ENCODE measurements around the gene SH3BGRL.
A peak's percentile ranks its signal among the peaks of the same experiment; 100 is the strongest.

SH3BGRL gene

GRCh38 chrX:81238166-81238565, 36.3 kb downstream of the SH3BGRL start:
- Mint-ChIP-seq H3K27me3 (no peaks in the 10 kb centered on the region), H3K4me1 (no peaks in the 10 kb centered on the region), H3K27ac (no peak overlapping the region), H3K9me3 (peaks cover 3 to 8% of the 10 kb centered on the region in 2 donors), H3K4me3 (no peak overlapping the region)
- DNase-seq (no peak), ATAC-seq (no peak)

- Mint-ChIP-seq H3K4me1 (no peaks in the 10 kb centered on the region), H3K4me3 (no peak overlapping the region), H3K9me3 (peaks cover 3 to 8% of the 10 kb centered on the region in 2 donors), H3K27me3 (no peaks in the 10 kb centered on the region), H3K27ac (no peak overlapping the region)
- DNase-seq (no peak), ATAC-seq (no peak)
These were observed 38.9 kb downstream of the SH3BGRL start for GRCh38 chrX:81240701-81241331.

- Mint-ChIP-seq H3K27ac (no peak overlapping the region), H3K9me3 (peaks cover 2 to 8% of the 10 kb centered on the region in 2 donors), H3K4me1 (no peaks in the 10 kb centered on the region), H3K4me3 (no peak overlapping the region), H3K27me3 (no peaks in the 10 kb centered on the region)
- ATAC-seq, result no peak
- no peak for DNase-seq
These were observed 39.9 kb downstream of the SH3BGRL start for GRCh38 chrX:81241753-81242152.

GRCh38 chrX:81255876-81256275, 54.0 kb downstream of the SH3BGRL start:
- Mint-ChIP-seq H3K27me3 (no peaks in the 10 kb centered on the region), H3K4me3 (no peak overlapping the region), H3K27ac (no peak overlapping the region), H3K4me1 (peaks cover 7% of the 10 kb centered on the region), H3K9me3 (no peaks in the 10 kb centered on the region)
- ATAC-seq, result no peak
- DNase-seq, result no peak

- no peak for DNase-seq
- Mint-ChIP-seq H3K4me1 (peaks cover 7% of the 10 kb centered on the region), H3K27ac (no peak overlapping the region), H3K27me3 (no peaks in the 10 kb centered on the region), H3K9me3 (no peaks in the 10 kb centered on the region), H3K4me3 (no peak overlapping the region)
- ATAC-seq, result no peak
These were observed 55.9 kb downstream of the SH3BGRL start for GRCh38 chrX:81257817-81258216.

- Mint-ChIP-seq H3K9me3 (no peaks in the 10 kb centered on the region), H3K4me3 (no peak overlapping the region), H3K27ac (peak overlapping the region in 1 of 2 donors; percentile 40), H3K27me3 (no peaks in the 10 kb centered on the region), H3K4me1 (peaks cover 7% of the 10 kb centered on the region)
- no peak for ATAC-seq
- no peak for DNase-seq
These were observed 57.3 kb downstream of the SH3BGRL start for GRCh38 chrX:81259020-81259713.

GRCh38 chrX:81259714-81260395, 58.0 kb downstream of the SH3BGRL start:
- DNase-seq (no peak), ATAC-seq (no peak)
- Mint-ChIP-seq H3K4me3 (no peak overlapping the region), H3K27me3 (no peaks in the 10 kb centered on the region), H3K27ac (no peak overlapping the region), H3K9me3 (no peaks in the 10 kb centered on the region), H3K4me1 (peaks cover 7% of the 10 kb centered on the region)

- Mint-ChIP-seq H3K27ac (no peak overlapping the region), H3K27me3 (no peaks in the 10 kb centered on the region), H3K4me3 (no peak overlapping the region), H3K9me3 (no peaks in the 10 kb centered on the region), H3K4me1 (peaks cover 7% of the 10 kb centered on the region)
- DNase-seq, result no peak
- no peak for ATAC-seq
These were observed 59.7 kb downstream of the SH3BGRL start for GRCh38 chrX:81261576-81261975.

- Mint-ChIP-seq H3K9me3 (no peaks in the 10 kb centered on the region), H3K4me3 (no peak overlapping the region), H3K27ac (peak overlapping the region in 1 of 2 donors; percentile 37), H3K27me3 (no peaks in the 10 kb centered on the region), H3K4me1 (peaks cover 9% of the 10 kb centered on the region)
- no peak for DNase-seq
- no peak for ATAC-seq
These were observed 61.2 kb downstream of the SH3BGRL start for GRCh38 chrX:81263059-81263458.

GRCh38 chrX:81278616-81279015, 76.7 kb downstream of the SH3BGRL start:
- Mint-ChIP-seq H3K4me1 (no peaks in the 10 kb centered on the region), H3K27me3 (no peaks in the 10 kb centered on the region), H3K27ac (no peak overlapping the region), H3K4me3 (no peak overlapping the region), H3K9me3 (peaks cover 8 to 15% of the 10 kb centered on the region in 2 donors)
- DNase-seq (no peak), ATAC-seq (no peak)

GRCh38 chrX:81280148-81280547, 78.2 kb downstream of the SH3BGRL start:
- H3K27me3 Mint-ChIP-seq, result no peaks in the 10 kb centered on the region

GRCh38 chrX:81286075-81286474, 84.2 kb downstream of the SH3BGRL start:
- no peak for ATAC-seq
- H3K4me1 Mint-ChIP-seq, result no peaks in the 10 kb centered on the region
- peaks cover 14 to 25% of the 10 kb centered on the region in 2 donors for H3K9me3 Mint-ChIP-seq
- no peak overlapping the region for H3K4me3 Mint-ChIP-seq
- H3K27ac Mint-ChIP-seq, result no peak overlapping the region
- DNase-seq, result no peak
- H3K27me3 Mint-ChIP-seq, result no peaks in the 10 kb centered on the region

More at GRCh38 chrX:81280148-81280547, 78.2 kb downstream of the SH3BGRL start:
- no peak overlapping the region for H3K27ac Mint-ChIP-seq
- no peak for DNase-seq
- H3K4me3 Mint-ChIP-seq, result no peak overlapping the region
- H3K4me1 Mint-ChIP-seq, result no peaks in the 10 kb centered on the region
- ATAC-seq, result no peak
- H3K9me3 Mint-ChIP-seq, result peaks cover 15 to 23% of the 10 kb centered on the region in 2 donors

- DNase-seq (no peak), ATAC-seq (no peak)
- no peak overlapping the region for H3K4me3 Mint-ChIP-seq
- peaks cover 14 to 25% of the 10 kb centered on the region in 2 donors for H3K9me3 Mint-ChIP-seq
- no peaks in the 10 kb centered on the region for H3K4me1 Mint-ChIP-seq
- no peaks in the 10 kb centered on the region for H3K27me3 Mint-ChIP-seq
- no peak overlapping the region for H3K27ac Mint-ChIP-seq
These were observed 84.7 kb downstream of the SH3BGRL start for GRCh38 chrX:81286608-81287007.

- DNase-seq (no peak), ATAC-seq (no peak)
- Mint-ChIP-seq H3K9me3 (peaks cover 7 to 19% of the 10 kb centered on the region in 2 donors), H3K27ac (no peak overlapping the region), H3K27me3 (no peaks in the 10 kb centered on the region), H3K4me1 (no peaks in the 10 kb centered on the region), H3K4me3 (no peak overlapping the region)
These were observed 90.1 kb downstream of the SH3BGRL start for GRCh38 chrX:81291996-81292395.

- Mint-ChIP-seq H3K27me3 (no peaks in the 10 kb centered on the region), H3K4me3 (no peak overlapping the region), H3K4me1 (no peaks in the 10 kb centered on the region), H3K9me3 (peaks cover 7 to 19% of the 10 kb centered on the region in 2 donors), H3K27ac (no peak overlapping the region)
- no peak for ATAC-seq
- no peak for DNase-seq
These were observed 92.2 kb downstream of the SH3BGRL start for GRCh38 chrX:81294101-81294500.

GRCh38 chrX:81301877-81302276, 100.0 kb downstream of the SH3BGRL start:
- ATAC-seq (no peak), DNase-seq (no peak)
- Mint-ChIP-seq H3K4me1 (no peaks in the 10 kb centered on the region), H3K27me3 (no peaks in the 10 kb centered on the region), H3K9me3 (peaks cover 5 to 6% of the 10 kb centered on the region in 2 donors), H3K4me3 (no peak overlapping the region), H3K27ac (no peak overlapping the region)

Data from stimulated activated naive CD8-positive, alpha-beta T cell treated with anti-CD3 and anti-CD28 coated beads, Interleukin-15, amount 100 ng/mL, for 72 hours (primary cell).